B cell (primary cell): ENCODE data around the gene ARL16. TPM values are rescaled to one million over a fixed set of nuclear protein-coding genes. Genes with fewer than 3 reads are reported as not detected.

Experiments used
- ATAC-seq: fragments of 200-7000 bp; cut with Tn5 transposase; one replicate; pipeline ENCODE4 v1.10.0; 2021; ENCODE audit warnings: low read depth, mild to moderate bottlenecking, moderate number of reproducible peaks, moderate library complexity
- CTCF ChIA-PET: fragments of 350-600 bp; sonication (Branson Sonifier 250); formaldehyde crosslinking; loops from one replicate; lab custom pipeline; 2021; ENCODE audit warnings: antibody characterized with exemption, inconsistent platforms; lab: Charles Lee
- POLR2A ChIA-PET: fragments of 350-600 bp; sonication (Branson Sonifier 250); formaldehyde crosslinking; loops from one replicate; lab custom pipeline; 2021; ENCODE audit warnings: antibody characterized with exemption; lab: Charles Lee
- DNase-seq: peaks from one replicate; pipeline ENCODE4 v3.0.0; 2013
- H2AFZ ChIP-seq: 2 replicates; pipeline ENCODE4 v1.6.1; 2012; ENCODE audit warnings: mild to moderate bottlenecking, low read depth, low read length; ENCODE audit not compliant: insufficient read depth, poor library complexity, severe bottlenecking
- H3K27ac ChIP-seq, 2 donors: 1 replicate in 1 of 2; 2 replicates in 1 of 2; pipeline ENCODE4 v1.5.1; 2012 to 2013; ENCODE audit warnings: low read length in 2 of 2, mild to moderate bottlenecking in 2 of 2, moderate library complexity in 1 of 2
- H3K27me3 ChIP-seq, 4 experiments: fragments of 200-600 bp in 1 of 4; sonication (generic) in 1 of 4; replicated peaks in 1 of 4; 1 replicate in 2 of 4; 2 replicates in 2 of 4; pipeline versions ENCODE4 v1.6.1 to v1.7.0; 2013 to 2016; ENCODE audit warnings: low read length in 3 of 4, mild to moderate bottlenecking in 2 of 4, mixed read lengths in 1 of 4, moderate library complexity in 1 of 4; ENCODE audit not compliant: insufficient read depth in 4 of 4, control insufficient read depth in 3 of 4; ENCODE audit errors: control extremely low read depth in 1 of 4
- H3K36me3 ChIP-seq, 2 experiments: replicated peaks in 1 of 2; 1 replicate in 1 of 2; 2 replicates in 1 of 2; pipeline versions ENCODE4 v1.6.1 to v1.7.1; 2013; ENCODE audit warnings: low read length in 1 of 2; ENCODE audit not compliant: insufficient read depth in 2 of 2, control insufficient read depth in 1 of 2; ENCODE audit errors: control extremely low read depth in 1 of 2, extremely low read depth in 1 of 2
- H3K4me1 ChIP-seq, 2 donors: fragments of 200-600 bp in 1 of 2; sonication (generic) in 1 of 2; 1 replicate in 1 of 2; 2 replicates in 1 of 2; pipeline versions ENCODE4 v1.5.1 to v1.6.1; 2013 to 2017; ENCODE audit warnings: low read length in 2 of 2; ENCODE audit not compliant: control insufficient read depth in 2 of 2, insufficient read depth in 2 of 2
- H3K4me2 ChIP-seq: replicated peaks from 2 replicates; pipeline ENCODE3; 2012; ENCODE audit warnings: mild to moderate bottlenecking, low read depth, low read length; ENCODE audit not compliant: poor library complexity, severe bottlenecking
- H3K4me3 ChIP-seq, 5 experiments: fragments of 200-600 bp in 1 of 5; sonication (generic) in 1 of 5; 1 replicate in 3 of 5; 2 replicates in 2 of 5; pipeline versions ENCODE4 v1.5.1 to v1.7.0; 2011 to 2016; ENCODE audit warnings: low read length in 4 of 5, mild to moderate bottlenecking in 4 of 5, low read depth in 2 of 5, control low read depth in 1 of 5, moderate library complexity in 1 of 5; ENCODE audit not compliant: insufficient read depth in 1 of 5; ENCODE audit errors: control extremely low read depth in 1 of 5, extremely low read depth in 1 of 5
- H3K79me2 ChIP-seq: fragments of 200-600 bp; sonication (generic); one replicate; pipeline ENCODE4 v1.6.0; 2016; ENCODE audit warnings: low read length; ENCODE audit not compliant: control insufficient read depth, insufficient read depth
- H3K9ac ChIP-seq: fragments of 200-600 bp; sonication (generic); 2 replicates; pipeline ENCODE4 v1.6.1; 2017; ENCODE audit warnings: mild to moderate bottlenecking, low read length, moderate library complexity
- H3K9me3 ChIP-seq, 3 donors: one replicate each; pipeline versions ENCODE4 v1.6.1 to v1.7.1; 2013; ENCODE audit warnings: low read length in 2 of 3; ENCODE audit not compliant: control insufficient read depth in 2 of 3, insufficient read depth in 1 of 3; ENCODE audit errors: control extremely low read depth in 1 of 3
- H4K20me1 ChIP-seq: 2 replicates; pipeline ENCODE4 v1.6.0; 2012; ENCODE audit warnings: mild to moderate bottlenecking, low read length; ENCODE audit not compliant: insufficient read depth, control insufficient read depth, poor library complexity, severe bottlenecking
- H3K27ac Mint-ChIP-seq: one replicate; pipeline ENCODE4 v1.8.0; 2021; ENCODE audit warnings: mixed read lengths
- H3K27me3 Mint-ChIP-seq: one replicate; pipeline ENCODE4 v1.8.0; 2021; ENCODE audit warnings: mixed read lengths
- H3K4me1 Mint-ChIP-seq: one replicate; pipeline ENCODE4 v1.8.0; 2021; ENCODE audit warnings: mixed read lengths
- H3K4me3 Mint-ChIP-seq: one replicate; pipeline ENCODE4 v1.8.0; 2021; ENCODE audit warnings: mixed read lengths
- H3K9me3 Mint-ChIP-seq: one replicate; pipeline ENCODE4 v1.8.0; 2022; ENCODE audit warnings: mixed read lengths; ENCODE audit not compliant: insufficient read depth
- EZH2 ChIP-seq: IDR thresholded peaks from 2 replicates; pipeline ENCODE4 v1.6.1; 2012; ENCODE audit warnings: borderline replicate concordance, low read depth, mild to moderate bottlenecking, moderate library complexity, low read length; ENCODE audit not compliant: insufficient read depth, poor library complexity, severe bottlenecking
- WGBS: methylation state at CpG from one replicate; pipeline ENCODE4 v1.1.5; 2013; ENCODE audit warnings: missing lambda C conversion rate; ENCODE audit not compliant: insufficient coverage; 5-methylcytosine and 5-hydroxymethylcytosine counted together
- intact Hi-C: fragments of 100-400 bp; cut with micrococcal nuclease; formaldehyde crosslinking; loops from one replicate; pipeline ENCODE4 v1.10.0; 2022
- polyA plus RNA-seq: library from polyadenylated mRNA; depleted of rRNA; stranded (reverse); fragments of >200 nt; gene quantifications from 2 replicates; pipeline ENCODE4 v1.2.3, GENCODE V29; 2012
- total RNA-seq, 2 donors: library from RNA; stranded (reverse); fragments of 120-200 nt in 1 of 2; gene quantifications; 1 replicate in 1 of 2; 2 replicates in 1 of 2; pipeline versions ENCODE4 v1.2.3 to v1.2.4, GENCODE V29; 2013 to 2022
- TF ChIP-seq, protein P1 (sequence below): fragments of 200-600 bp; IDR thresholded peaks from one replicate; pipeline ENCODE4 v1.8.0; 2022; ENCODE audit warnings: antibody characterized with exemption, mild to moderate bottlenecking

ARL16 gene
- total and polyA plus RNA-seq, 2 donors (not counting 1 experiment from before 2014, with no cell fraction given): 32.5 to 101 TPM

DNA sequence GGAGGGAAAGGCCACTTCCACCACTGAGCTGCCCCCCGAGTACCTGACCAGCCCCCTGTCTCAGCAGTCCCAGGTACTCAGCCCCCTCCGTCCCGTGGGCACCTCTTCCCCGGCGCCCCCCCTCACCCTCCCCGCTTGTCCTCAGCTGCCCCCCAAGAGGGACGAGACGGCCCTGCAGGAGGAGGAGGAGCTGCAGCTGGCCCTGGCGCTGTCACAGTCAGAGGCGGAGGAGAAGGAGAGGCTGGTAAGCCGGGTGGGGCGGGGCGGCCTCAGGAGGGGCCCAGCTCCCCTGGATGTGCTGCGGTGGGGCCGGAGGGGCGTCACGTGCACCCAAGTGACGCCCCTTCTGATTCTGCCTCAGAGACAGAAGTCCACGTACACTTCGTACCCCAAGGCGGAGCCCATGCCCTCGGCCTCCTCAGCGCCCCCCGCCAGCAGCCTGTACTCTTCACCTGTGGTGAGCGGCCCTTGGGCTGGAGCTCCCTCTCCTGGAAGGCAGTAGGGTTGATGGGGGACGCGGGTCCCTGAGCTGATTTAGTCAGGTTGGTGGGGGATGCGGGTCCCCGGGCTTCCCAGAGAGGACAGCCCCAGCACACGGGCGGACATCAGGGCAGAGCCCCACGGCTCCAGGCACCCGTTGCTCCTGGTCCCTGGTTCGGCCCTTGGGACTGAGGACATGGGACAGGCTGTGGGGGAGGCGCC is 10.1 kb upstream of the ARL16 start:
- H2AFZ ChIP-seq: no peak overlapping the region
- Mint-ChIP-seq H3K9me3 (no peaks in the 10 kb centered on the region), H3K4me3 (no peak overlapping the region), H3K4me1 (no peaks in the 10 kb centered on the region), H3K27me3 (no peaks in the 10 kb centered on the region), H3K27ac (no peak overlapping the region)
- no peak overlapping the region for H3K27ac ChIP-seq
- WGBS: 95% methylated on average over 25 of the region's 35 CpGs
- peaks cover 59% of the 10 kb centered on the region for H4K20me1 ChIP-seq
- peaks cover 47% of the 10 kb centered on the region for H3K79me2 ChIP-seq
- ChIA-PET CTCF (no interaction called here), POLR2A (interaction anchor here (0.6 kb wide), 1 partner anchor 192 kb away, joined by 8 read pairs; no protein-coding TSS in a partner anchor)
- no peaks in the 10 kb centered on the region for H3K9me3 ChIP-seq
- no peak overlapping the region for H3K4me3 ChIP-seq
- H3K4me2 ChIP-seq: no peak overlapping the region
- intact Hi-C loops: no loop called here
- H3K27me3 ChIP-seq: no peaks in the 10 kb centered on the region
- H3K9ac ChIP-seq: no peak overlapping the region
- no peak for ATAC-seq
- H3K4me1 ChIP-seq: no peaks in the 10 kb centered on the region
- TF ChIP-seq, protein P1, sequence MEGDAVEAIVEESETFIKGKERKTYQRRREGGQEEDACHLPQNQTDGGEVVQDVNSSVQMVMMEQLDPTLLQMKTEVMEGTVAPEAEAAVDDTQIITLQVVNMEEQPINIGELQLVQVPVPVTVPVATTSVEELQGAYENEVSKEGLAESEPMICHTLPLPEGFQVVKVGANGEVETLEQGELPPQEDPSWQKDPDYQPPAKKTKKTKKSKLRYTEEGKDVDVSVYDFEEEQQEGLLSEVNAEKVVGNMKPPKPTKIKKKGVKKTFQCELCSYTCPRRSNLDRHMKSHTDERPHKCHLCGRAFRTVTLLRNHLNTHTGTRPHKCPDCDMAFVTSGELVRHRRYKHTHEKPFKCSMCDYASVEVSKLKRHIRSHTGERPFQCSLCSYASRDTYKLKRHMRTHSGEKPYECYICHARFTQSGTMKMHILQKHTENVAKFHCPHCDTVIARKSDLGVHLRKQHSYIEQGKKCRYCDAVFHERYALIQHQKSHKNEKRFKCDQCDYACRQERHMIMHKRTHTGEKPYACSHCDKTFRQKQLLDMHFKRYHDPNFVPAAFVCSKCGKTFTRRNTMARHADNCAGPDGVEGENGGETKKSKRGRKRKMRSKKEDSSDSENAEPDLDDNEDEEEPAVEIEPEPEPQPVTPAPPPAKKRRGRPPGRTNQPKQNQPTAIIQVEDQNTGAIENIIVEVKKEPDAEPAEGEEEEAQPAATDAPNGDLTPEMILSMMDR: no peak
- no peak for TF ChIP-seq EZH2
- DNase-seq: no peak
- H3K36me3 ChIP-seq: peaks cover 0 to 75% of the 10 kb centered on the region in 2 experiments

DNA sequence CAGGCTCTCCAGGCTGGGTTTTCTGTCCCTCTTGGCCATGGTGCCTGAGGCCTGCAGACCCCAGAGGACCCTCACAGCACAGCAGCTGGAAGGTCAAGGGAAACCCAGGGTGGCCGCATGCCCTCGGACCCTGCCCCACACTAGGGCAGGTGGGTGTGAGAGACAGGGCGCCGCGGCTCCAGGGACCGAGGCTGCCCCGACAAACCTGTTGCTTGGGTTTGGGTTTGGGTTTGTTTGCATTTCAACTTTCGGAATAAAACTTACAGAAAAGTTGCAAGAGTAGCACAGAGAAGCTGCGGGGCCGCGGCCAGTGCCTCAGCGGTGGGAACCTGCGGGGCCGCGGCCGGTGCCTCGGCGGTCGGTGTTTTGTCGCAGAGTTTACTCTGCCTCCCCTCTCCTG is 8.0 kb upstream of the ARL16 start:
- DNase-seq (no peak), ATAC-seq (no peak)
- no peak overlapping the region for H3K4me3 ChIP-seq
- WGBS: 97% methylated on average over 20 of the region's 20 CpGs
- POLR2A ChIA-PET: no interaction called here
- H3K27ac ChIP-seq: no peak overlapping the region
- intact Hi-C loops: no loop called here
- H3K79me2 ChIP-seq: peaks cover 58% of the 10 kb centered on the region
- Mint-ChIP-seq H3K4me1 (peaks cover 4% of the 10 kb centered on the region), H3K9me3 (no peaks in the 10 kb centered on the region), H3K27me3 (no peaks in the 10 kb centered on the region), H3K27ac (no peak overlapping the region), H3K4me3 (no peak overlapping the region)
- H3K4me2 ChIP-seq: no peak overlapping the region
- peaks cover 74% of the 10 kb centered on the region for H4K20me1 ChIP-seq
- no peaks in the 10 kb centered on the region for H3K9me3 ChIP-seq
- H2AFZ ChIP-seq: no peak overlapping the region
- no peaks in the 10 kb centered on the region for H3K27me3 ChIP-seq
- no peak overlapping the region for H3K9ac ChIP-seq
- no peak for TF ChIP-seq EZH2
- TF ChIP-seq, protein P1: no peak
- CTCF ChIA-PET: no interaction called here
- peaks cover 0 to 77% of the 10 kb centered on the region in 2 experiments for H3K36me3 ChIP-seq
- H3K4me1 ChIP-seq: no peaks in the 10 kb centered on the region
